H1 (cell line): ENCODE results near the gene S100A6. TPM values are rescaled to one million over a fixed set of nuclear protein-coding genes. Genes with fewer than 3 reads are reported as not detected.

Source experiments
- BRCA1 ChIP-seq: IDR thresholded peaks from 2 replicates; pipeline ENCODE4 v1.6.1; 2012; ENCODE audit warnings: low read depth, low read length, improper control_type of control experiment
- CHD2 ChIP-seq: IDR thresholded peaks from 2 replicates; pipeline ENCODE4 v1.6.1; 2012; ENCODE audit warnings: low read length, improper control_type of control experiment
- CTBP2 ChIP-seq: IDR thresholded peaks from 2 replicates; pipeline ENCODE4 v1.7.0; 2011; ENCODE audit warnings: borderline replicate concordance, mild to moderate bottlenecking, moderate library complexity, mixed read lengths, low read length; ENCODE audit not compliant: insufficient read depth, insufficient read length
- FOSL1 ChIP-seq: IDR thresholded peaks from 2 replicates; pipeline ENCODE4 v1.6.1; 2011; ENCODE audit warnings: mild to moderate bottlenecking, low read depth, low read length, moderate library complexity; ENCODE audit not compliant: insufficient read depth
- GTF2F1 ChIP-seq: IDR thresholded peaks from 2 replicates; pipeline ENCODE4 v1.6.1; 2012; ENCODE audit warnings: low read depth, low read length, improper control_type of control experiment, borderline replicate concordance
- JUN ChIP-seq: IDR thresholded peaks from 2 replicates; pipeline ENCODE4 v1.6.1; 2011; ENCODE audit warnings: low read depth, mild to moderate bottlenecking, improper control_type of control experiment, low read length
- KDM4A ChIP-seq: IDR thresholded peaks from one replicate; pipeline ENCODE4 v1.7.1; 2012; ENCODE audit warnings: low read depth, mild to moderate bottlenecking, moderate library complexity, low read length, inconsistent platforms; ENCODE audit not compliant: severe bottlenecking
- KDM5A ChIP-seq: fragments of 200-600 bp; IDR thresholded peaks from 2 replicates; pipeline ENCODE4 v1.7.1; 2012; ENCODE audit warnings: mild to moderate bottlenecking, low read length, inconsistent platforms, mixed read lengths
- POU5F1 ChIP-seq: IDR thresholded peaks from 2 replicates; pipeline ENCODE4 v1.6.1; 2011; ENCODE audit warnings: low read depth, mild to moderate bottlenecking, low read length, moderate library complexity
- RXRA ChIP-seq: IDR thresholded peaks from 2 replicates; pipeline ENCODE4 v1.6.1; 2011; ENCODE audit warnings: low read depth, mild to moderate bottlenecking, low read length, moderate library complexity; ENCODE audit not compliant: insufficient read depth
- SIRT6 ChIP-seq: IDR thresholded peaks from one replicate; pipeline ENCODE4 v1.7.1; 2012; ENCODE audit warnings: low read length, inconsistent platforms
- SP4 ChIP-seq: IDR thresholded peaks from 2 replicates; pipeline ENCODE4 v1.6.1; 2012; ENCODE audit warnings: low read length, inconsistent platforms
- SUZ12 ChIP-seq: fragments of 200-600 bp; sonication (generic); IDR thresholded peaks from 2 replicates; pipeline ENCODE4 v1.6.1; 2012; ENCODE audit warnings: mild to moderate bottlenecking, inconsistent platforms, low read length, moderate library complexity, mixed read lengths
- TCF12 ChIP-seq: IDR thresholded peaks from 2 replicates; pipeline ENCODE4 v1.6.1; 2011; ENCODE audit warnings: low read depth, mild to moderate bottlenecking, low read length
- USF2 ChIP-seq: IDR thresholded peaks from 2 replicates; pipeline ENCODE4 v1.6.1; 2011; ENCODE audit warnings: low read length, improper control_type of control experiment
- ZNF274 ChIP-seq: IDR thresholded peaks from 2 replicates; pipeline ENCODE4 v1.7.0; 2012; ENCODE audit warnings: low read length, borderline replicate concordance; ENCODE audit errors: extremely low read depth
- polyA plus RNA-seq, 7 experiments: library from polyadenylated mRNA; depleted of rRNA in 3 of 7; stranded (reverse) in 5 of 7; unstranded in 2 of 7; fragments of >200 nt in 5 of 7; fragments of 200-250 nt in 2 of 7; gene quantifications; 1 replicate in 5 of 7; 2 replicates in 1 of 7; 4 replicates in 1 of 7; pipeline versions ENCODE4 v1.2.1 to v1.2.3, GENCODE V29; 2011 to 2013; ENCODE audit warnings: missing spikeins in 2 of 7, mixed read lengths in 2 of 7
- total RNA-seq: library from RNA; stranded (reverse); fragmentation: NEBNext Ultra II Directional; extraction: Animal tissue kit (Norgen Biotek cat#: 25700); gene quantifications from 2 replicates; pipeline ENCODE4 v1.2.1, GENCODE V29; 2021
- TF ChIP-seq, protein P1 (sequence below): IDR thresholded peaks from 2 replicates; pipeline ENCODE4 v1.6.1; 2012; ENCODE audit warnings: inconsistent platforms
- TF ChIP-seq, protein P2 (sequence below): IDR thresholded peaks from 2 replicates; pipeline ENCODE4 v1.6.1; 2012; ENCODE audit warnings: low read length, inconsistent platforms

Gene S100A6
- total and polyA plus RNA-seq, 2 of the 8 experiments (the other 6 are each of a cell fraction or from before 2014, with no cell fraction given) = 11.1 to 63.0 TPM

GRCh38 chr1:153566414-153567371 is 30.9 kb upstream of the S100A6 start (continued):
- no peak for TF ChIP-seq POU5F1
- TF ChIP-seq GTF2F1 = no peak
- TF ChIP-seq, protein P1, sequence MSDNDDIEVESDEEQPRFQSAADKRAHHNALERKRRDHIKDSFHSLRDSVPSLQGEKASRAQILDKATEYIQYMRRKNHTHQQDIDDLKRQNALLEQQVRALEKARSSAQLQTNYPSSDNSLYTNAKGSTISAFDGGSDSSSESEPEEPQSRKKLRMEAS = no peak
- no peak for TF ChIP-seq SUZ12
- no peak for TF ChIP-seq RXRA
- TF ChIP-seq SIRT6 = no peak
- no peak; the same call in 1 of the 2 replicates for TF ChIP-seq CHD2
- TF ChIP-seq KDM5A = no peak
- no peak for TF ChIP-seq SP4
- no peak for TF ChIP-seq KDM4A
- no peak for TF ChIP-seq CTBP2
- no peak for TF ChIP-seq BRCA1
- TF ChIP-seq TCF12 = peak; percentile 85; the same call in 1 of the 2 replicates
- TF ChIP-seq JUN = peak; percentile 96
- TF ChIP-seq ZNF274 = no peak
- TF ChIP-seq, protein P2, sequence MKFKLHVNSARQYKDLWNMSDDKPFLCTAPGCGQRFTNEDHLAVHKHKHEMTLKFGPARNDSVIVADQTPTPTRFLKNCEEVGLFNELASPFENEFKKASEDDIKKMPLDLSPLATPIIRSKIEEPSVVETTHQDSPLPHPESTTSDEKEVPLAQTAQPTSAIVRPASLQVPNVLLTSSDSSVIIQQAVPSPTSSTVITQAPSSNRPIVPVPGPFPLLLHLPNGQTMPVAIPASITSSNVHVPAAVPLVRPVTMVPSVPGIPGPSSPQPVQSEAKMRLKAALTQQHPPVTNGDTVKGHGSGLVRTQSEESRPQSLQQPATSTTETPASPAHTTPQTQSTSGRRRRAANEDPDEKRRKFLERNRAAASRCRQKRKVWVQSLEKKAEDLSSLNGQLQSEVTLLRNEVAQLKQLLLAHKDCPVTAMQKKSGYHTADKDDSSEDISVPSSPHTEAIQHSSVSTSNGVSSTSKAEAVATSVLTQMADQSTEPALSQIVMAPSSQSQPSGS = no peak
- 0 out of 2 replicates have a peak, but pooled peaks have one; percentile 5 for TF ChIP-seq FOSL1
- TF ChIP-seq USF2 = no peak
